Calu3 (cell line): ENCODE data around the gene ADGRD1. TPM values are rescaled to one million over a fixed set of nuclear protein-coding genes. Genes with fewer than 3 reads are reported as not detected.

ENCODE experiments used
- BruUV-seq: library from RNA; stranded (reverse); fragments of 400-500 nt; replicated peaks from 2 replicates; lab custom pipeline; 2021; lab: Mats Ljungman, UMichigan
- CTCF ChIA-PET: fragments of 300-600 bp; sonication (Branson Sonifier 250); formaldehyde crosslinking; loops from one replicate; lab custom pipeline; 2022; ENCODE audit warnings: antibody characterized with exemption; lab: Charles Lee
- DNase-seq: peaks from one replicate; pipeline ENCODE4 v3.0.0; 2022
- H3K27ac Mint-ChIP-seq: one replicate; pipeline ENCODE4 v1.8.0; 2022; ENCODE audit warnings: mixed read lengths; ENCODE audit not compliant: unreplicated experiment
- H3K27me3 Mint-ChIP-seq: one replicate; pipeline ENCODE4 v1.8.0; 2022; ENCODE audit warnings: mixed read lengths; ENCODE audit not compliant: unreplicated experiment
- H3K36me3 Mint-ChIP-seq: one replicate; pipeline ENCODE4 v1.8.0; 2022; ENCODE audit warnings: mild to moderate bottlenecking, moderate library complexity, mixed read lengths; ENCODE audit not compliant: insufficient read depth, unreplicated experiment
- H3K4me1 Mint-ChIP-seq: one replicate; pipeline ENCODE4 v1.8.0; 2022; ENCODE audit warnings: mild to moderate bottlenecking, low read depth, mixed read lengths; ENCODE audit not compliant: unreplicated experiment
- H3K4me3 Mint-ChIP-seq: one replicate; pipeline ENCODE4 v1.8.0; 2022; ENCODE audit warnings: mild to moderate bottlenecking, low read depth, moderate library complexity, mixed read lengths; ENCODE audit not compliant: unreplicated experiment
- H3K9me3 Mint-ChIP-seq: one replicate; pipeline ENCODE4 v1.8.0; 2022; ENCODE audit warnings: low read depth, mixed read lengths; ENCODE audit not compliant: unreplicated experiment
- intact Hi-C: fragments of 100-400 bp; cut with micrococcal nuclease; formaldehyde crosslinking; loops from one replicate; pipeline ENCODE4 v1.10.0; 2022; ENCODE audit not compliant: unreplicated experiment
- total RNA-seq: library from RNA; stranded (reverse); gene quantifications from 2 replicates; pipeline ENCODE4 v1.2.3, GENCODE V29; 2022
- TF ChIP-seq, protein P1 (sequence below): fragments of 200-600 bp; IDR thresholded peaks from one replicate; pipeline ENCODE4 v1.8.0; 2022; ENCODE audit warnings: antibody characterized with exemption; ENCODE audit not compliant: unreplicated experiment

The ADGRD1 gene
- total RNA-seq, 1 experiment from 2014 or later: not detected

DNA sequence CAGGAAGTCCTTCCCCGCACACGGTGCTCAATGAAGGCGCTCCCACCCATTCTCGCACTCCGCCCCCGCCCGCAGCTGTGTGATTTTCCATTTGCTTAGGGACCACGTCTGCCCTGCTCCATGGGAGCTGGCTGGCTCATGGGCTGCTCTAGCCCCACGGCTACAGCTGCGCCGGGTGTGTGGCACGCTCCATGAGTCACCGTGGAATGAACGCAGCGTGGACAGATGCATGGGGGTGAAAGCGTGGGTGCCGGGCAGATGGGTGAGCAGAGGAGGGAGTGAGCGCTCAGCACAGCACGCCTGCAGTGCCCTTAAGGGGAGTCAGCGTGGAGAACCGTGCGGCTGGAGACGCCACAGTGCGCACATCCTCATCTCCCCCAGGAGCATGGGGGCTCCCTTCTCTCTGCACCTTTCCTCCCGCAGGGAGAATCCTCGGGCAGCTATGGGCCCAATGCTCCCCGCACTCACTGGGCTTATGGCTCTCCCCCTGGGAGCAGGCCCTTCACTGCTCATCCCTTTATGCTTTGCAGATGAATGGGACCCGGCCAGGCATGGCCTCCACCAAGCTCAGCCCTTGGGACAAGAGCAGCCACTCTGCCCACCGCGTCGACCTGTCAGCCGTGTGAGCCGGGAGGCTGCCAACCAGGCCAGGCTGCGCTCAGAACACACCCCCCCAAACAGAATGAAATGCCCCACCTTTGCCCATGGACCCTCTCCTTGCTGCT is 185.1 kb downstream of the ADGRD1 start:
- intact Hi-C loops: no loop called here
- DNase-seq: no peak
- Mint-ChIP-seq H3K27me3 (peaks cover 67% of the 10 kb centered on the region), H3K9me3 (no peaks in the 10 kb centered on the region), H3K27ac (no peak overlapping the region), H3K4me3 (no peak overlapping the region), H3K4me1 (no peaks in the 10 kb centered on the region), H3K36me3 (no peaks in the 10 kb centered on the region)
- TF ChIP-seq, protein P1, sequence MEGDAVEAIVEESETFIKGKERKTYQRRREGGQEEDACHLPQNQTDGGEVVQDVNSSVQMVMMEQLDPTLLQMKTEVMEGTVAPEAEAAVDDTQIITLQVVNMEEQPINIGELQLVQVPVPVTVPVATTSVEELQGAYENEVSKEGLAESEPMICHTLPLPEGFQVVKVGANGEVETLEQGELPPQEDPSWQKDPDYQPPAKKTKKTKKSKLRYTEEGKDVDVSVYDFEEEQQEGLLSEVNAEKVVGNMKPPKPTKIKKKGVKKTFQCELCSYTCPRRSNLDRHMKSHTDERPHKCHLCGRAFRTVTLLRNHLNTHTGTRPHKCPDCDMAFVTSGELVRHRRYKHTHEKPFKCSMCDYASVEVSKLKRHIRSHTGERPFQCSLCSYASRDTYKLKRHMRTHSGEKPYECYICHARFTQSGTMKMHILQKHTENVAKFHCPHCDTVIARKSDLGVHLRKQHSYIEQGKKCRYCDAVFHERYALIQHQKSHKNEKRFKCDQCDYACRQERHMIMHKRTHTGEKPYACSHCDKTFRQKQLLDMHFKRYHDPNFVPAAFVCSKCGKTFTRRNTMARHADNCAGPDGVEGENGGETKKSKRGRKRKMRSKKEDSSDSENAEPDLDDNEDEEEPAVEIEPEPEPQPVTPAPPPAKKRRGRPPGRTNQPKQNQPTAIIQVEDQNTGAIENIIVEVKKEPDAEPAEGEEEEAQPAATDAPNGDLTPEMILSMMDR: no peak
- CTCF ChIA-PET: interaction anchor here (0.5 kb wide), 1 partner anchor 16 kb away, joined by 4 read pairs; no protein-coding TSS in a partner anchor
- BruUV-seq: no TSS peak

DNA sequence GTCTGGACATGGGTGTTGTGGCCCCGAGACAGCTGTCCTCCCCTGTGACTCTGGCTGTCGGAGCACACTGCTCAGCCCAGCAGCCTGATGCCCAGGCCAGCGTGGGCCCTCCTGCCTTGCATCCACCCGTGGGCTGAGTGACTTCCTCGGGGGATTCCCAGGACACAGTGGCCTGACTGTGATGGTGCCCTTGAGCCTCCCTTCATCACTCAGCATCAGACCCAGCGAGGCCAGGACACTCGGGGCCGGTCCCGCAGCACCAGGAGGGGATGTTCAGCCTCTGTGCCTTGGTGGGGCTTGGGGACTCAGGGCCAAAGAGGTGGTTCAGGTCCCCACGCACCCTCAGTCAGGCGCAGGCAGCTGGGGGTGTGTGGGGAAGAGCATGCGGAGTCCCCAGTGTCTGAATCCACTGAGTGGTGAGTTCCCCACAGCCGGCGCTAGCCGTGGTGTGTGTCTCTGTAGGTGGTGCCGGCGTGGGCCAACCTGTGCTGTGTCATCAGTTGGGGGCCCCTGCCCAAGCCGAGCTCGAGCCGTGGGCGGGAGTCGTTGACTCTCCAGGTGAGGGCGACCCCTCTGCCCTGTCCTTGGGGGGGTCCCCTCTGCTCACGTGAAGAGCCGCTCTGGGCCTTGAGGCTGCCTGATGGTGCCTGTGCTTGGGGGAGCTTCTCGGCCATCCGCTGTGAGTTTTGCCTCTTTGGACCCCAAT is 185.8 kb downstream of the ADGRD1 start:
- Mint-ChIP-seq H3K27me3 (peaks cover 67% of the 10 kb centered on the region), H3K27ac (no peak overlapping the region), H3K4me1 (no peaks in the 10 kb centered on the region), H3K36me3 (no peaks in the 10 kb centered on the region), H3K4me3 (no peak overlapping the region), H3K9me3 (no peaks in the 10 kb centered on the region)
- DNase-seq: no peak
- intact Hi-C loops: no loop called here
- TF ChIP-seq, protein P1: no peak
- CTCF ChIA-PET: no interaction called here
- no TSS peak for BruUV-seq

DNA sequence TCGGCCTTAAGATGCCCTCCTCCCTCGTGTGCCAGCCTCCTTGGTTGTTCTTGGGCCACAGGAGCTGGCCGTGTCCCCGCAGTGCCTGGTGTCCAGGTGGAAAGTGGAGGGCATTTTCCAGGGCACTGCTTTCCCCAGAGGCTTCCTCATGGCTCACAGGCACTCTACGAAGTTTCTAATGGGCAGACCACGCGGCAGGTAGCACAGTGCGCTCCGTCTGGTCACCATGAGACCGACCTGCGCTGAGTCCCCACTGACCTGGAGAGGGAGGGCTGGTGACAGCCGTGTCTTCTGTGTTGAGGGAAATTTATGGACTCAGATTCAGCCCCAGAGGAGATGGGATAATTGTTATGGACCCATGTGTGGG is 186.3 kb downstream of the ADGRD1 start:
- no peak overlapping the region for H3K27ac Mint-ChIP-seq
- H3K4me3 Mint-ChIP-seq: no peak overlapping the region
- TF ChIP-seq, protein P1: no peak
- intact Hi-C loops: no loop called here
- H3K4me1 Mint-ChIP-seq: no peaks in the 10 kb centered on the region
- H3K36me3 Mint-ChIP-seq: no peaks in the 10 kb centered on the region
- H3K27me3 Mint-ChIP-seq: peaks cover 67% of the 10 kb centered on the region
- BruUV-seq: no TSS peak
- CTCF ChIA-PET: no interaction called here
- DNase-seq: no peak
- no peaks in the 10 kb centered on the region for H3K9me3 Mint-ChIP-seq

- Mint-ChIP-seq H3K27me3 (peaks cover 67% of the 10 kb centered on the region), H3K4me1 (no peaks in the 10 kb centered on the region), H3K27ac (no peak overlapping the region), H3K4me3 (no peak overlapping the region), H3K9me3 (no peaks in the 10 kb centered on the region), H3K36me3 (no peaks in the 10 kb centered on the region)
- TF ChIP-seq, protein P1: no peak
- DNase-seq: no peak
- CTCF ChIA-PET: no interaction called here
- no TSS peak for BruUV-seq
- intact Hi-C loops: no loop called here
Observed at GRCh38 chr12:131140697-131141096, 187.0 kb downstream of the ADGRD1 start.
